ENCODE results near the gene TAF15.

- TF ChIP-seq EZH2 (IDR thresholded peaks at IDR 0.05; ENCODE audit: low read length, unreplicated experiment): no peak
- TF ChIP-seq CTCF (conservative IDR thresholded peaks at IDR 0.05; ENCODE audit: low read depth, low read length): no peak
- no peak for TF ChIP-seq EZH2phosphoT487 (IDR thresholded peaks at IDR 0.05; ENCODE audit: borderline replicate concordance, low read length)
Observed at GRCh38 chr17:35868737-35869136, 59.5 kb downstream of the TAF15 start, which contains the start of gene HEATR9.
